Naive B cell (primary cell): ENCODE measurements around the gene SEC23A. TPM values are rescaled to one million over a fixed set of nuclear protein-coding genes. Genes with fewer than 3 reads are reported as not detected.
"Not testable (repeated sequence)": the region's sequence is repeated elsewhere in the genome, so short reads cannot be mapped to it uniquely, and the experiment has no call there.

Experiments
- ATAC-seq, 2 donors: fragments of 150-1000 bp; cut with Tn5 transposase; 2 replicates each; pipeline ENCODE4 v1.10.0; 2021; ENCODE audit warnings: low read depth in 2 of 2, mild to moderate bottlenecking in 2 of 2, moderate library complexity in 2 of 2
- DNase-seq: peaks from one replicate; pipeline ENCODE4 v3.0.0; 2022
- H3K27ac Mint-ChIP-seq, 6 donors: one replicate each; pipeline ENCODE4 v1.8.0; 2020 to 2022; ENCODE audit warnings: mild to moderate bottlenecking in 6 of 6, mixed read lengths in 6 of 6, moderate library complexity in 5 of 6, inconsistent platforms in 2 of 6
- H3K27me3 Mint-ChIP-seq, 3 donors: one replicate each; pipeline ENCODE4 v1.8.0; 2021 to 2022; ENCODE audit warnings: mixed read lengths in 3 of 3, mild to moderate bottlenecking in 1 of 3
- H3K36me3 Mint-ChIP-seq, 2 donors: one replicate each; pipeline ENCODE4 v1.8.0; 2020 to 2022; ENCODE audit warnings: mixed read lengths in 2 of 2, inconsistent platforms in 1 of 2, mild to moderate bottlenecking in 1 of 2
- H3K4me1 Mint-ChIP-seq, 3 donors: one replicate each; pipeline ENCODE4 v1.8.0; 2020 to 2022; ENCODE audit warnings: mixed read lengths in 3 of 3, inconsistent platforms in 1 of 3, mild to moderate bottlenecking in 1 of 3, moderate library complexity in 1 of 3
- H3K4me3 Mint-ChIP-seq, 8 donors: one replicate each; pipeline ENCODE4 v1.8.0; 2020 to 2022; ENCODE audit warnings: mild to moderate bottlenecking in 8 of 8, mixed read lengths in 8 of 8, moderate library complexity in 8 of 8, inconsistent platforms in 2 of 8
- H3K9me3 Mint-ChIP-seq, 7 donors: one replicate each; pipeline ENCODE4 v1.8.0; 2020 to 2022; ENCODE audit warnings: mixed read lengths in 7 of 7, mild to moderate bottlenecking in 5 of 7, inconsistent platforms in 2 of 7, moderate library complexity in 1 of 7
- polyA plus RNA-seq, 6 donors: library from polyadenylated mRNA; unstranded; fragments of 300-500 nt; fragmentation: Illumina TruSeq; gene quantifications; one replicate each; pipeline ENCODE4 v1.2.3, GENCODE V29; 2021; ENCODE audit warnings: low read depth in 6 of 6

Gene SEC23A
- polyA plus RNA-seq, 6 donors from 2014 or later: 25.4 to 32.4 (median 28.9) TPM

DNA sequence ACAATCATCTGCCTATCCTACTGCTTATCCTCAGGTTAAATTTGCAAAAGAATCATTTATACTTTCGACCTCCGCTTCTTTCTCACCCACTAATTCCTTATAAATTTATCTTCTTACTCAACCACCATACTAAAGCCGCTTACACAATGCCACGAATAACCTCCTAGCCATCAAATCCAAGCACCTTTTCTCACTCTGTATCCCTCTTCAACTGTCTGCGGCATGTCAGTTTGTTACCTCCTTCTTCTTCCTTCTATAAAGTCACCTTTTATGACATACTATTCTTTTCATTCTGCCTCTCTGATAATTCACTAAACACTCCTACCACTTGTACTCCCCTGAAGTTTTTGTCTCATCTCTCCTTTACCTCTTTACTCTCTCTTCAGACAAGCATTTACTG, 66.3 kb downstream of the SEC23A start:
- Mint-ChIP-seq H3K36me3 (peaks cover 0 to 15% of the 10 kb centered on the region in 2 donors), H3K27ac (no peak overlapping the region), H3K4me1 (peaks cover 0 to 4% (median 0%) of the 10 kb centered on the region in 3 donors), H3K4me3 (no peak overlapping the region), H3K27me3 (no peaks in the 10 kb centered on the region), H3K9me3 (no peaks in the 10 kb centered on the region)
- no peak for ATAC-seq
- DNase-seq: no peak

DNA sequence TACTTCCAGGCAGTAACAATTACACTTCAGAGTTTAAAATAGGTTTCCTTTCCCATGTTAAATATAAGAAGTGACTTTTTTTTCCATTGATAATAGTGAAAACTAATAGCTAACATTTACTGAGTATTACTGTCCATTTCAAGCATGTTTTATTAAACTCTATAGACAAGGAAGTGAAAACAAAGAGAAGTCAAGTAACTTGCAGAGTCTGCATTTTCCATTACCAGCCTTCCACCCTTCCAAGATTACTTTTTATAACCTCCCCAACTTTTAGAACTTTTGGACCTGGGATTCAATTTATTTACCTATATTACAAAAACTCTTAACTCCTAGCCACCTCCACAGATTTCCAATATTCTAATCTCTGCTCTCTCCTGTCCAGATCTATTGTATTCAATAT, 67.7 kb downstream of the SEC23A start:
- H3K4me3 Mint-ChIP-seq: no peak overlapping the region
- DNase-seq: no peak
- H3K27me3 Mint-ChIP-seq: no peaks in the 10 kb centered on the region
- peaks cover 4 to 19% of the 10 kb centered on the region in 2 donors for H3K36me3 Mint-ChIP-seq
- peaks cover 0 to 4% (median 0%) of the 10 kb centered on the region in 3 donors for H3K4me1 Mint-ChIP-seq
- H3K9me3 Mint-ChIP-seq: no peaks in the 10 kb centered on the region
- no peak overlapping the region for H3K27ac Mint-ChIP-seq
- ATAC-seq: no peak

DNA sequence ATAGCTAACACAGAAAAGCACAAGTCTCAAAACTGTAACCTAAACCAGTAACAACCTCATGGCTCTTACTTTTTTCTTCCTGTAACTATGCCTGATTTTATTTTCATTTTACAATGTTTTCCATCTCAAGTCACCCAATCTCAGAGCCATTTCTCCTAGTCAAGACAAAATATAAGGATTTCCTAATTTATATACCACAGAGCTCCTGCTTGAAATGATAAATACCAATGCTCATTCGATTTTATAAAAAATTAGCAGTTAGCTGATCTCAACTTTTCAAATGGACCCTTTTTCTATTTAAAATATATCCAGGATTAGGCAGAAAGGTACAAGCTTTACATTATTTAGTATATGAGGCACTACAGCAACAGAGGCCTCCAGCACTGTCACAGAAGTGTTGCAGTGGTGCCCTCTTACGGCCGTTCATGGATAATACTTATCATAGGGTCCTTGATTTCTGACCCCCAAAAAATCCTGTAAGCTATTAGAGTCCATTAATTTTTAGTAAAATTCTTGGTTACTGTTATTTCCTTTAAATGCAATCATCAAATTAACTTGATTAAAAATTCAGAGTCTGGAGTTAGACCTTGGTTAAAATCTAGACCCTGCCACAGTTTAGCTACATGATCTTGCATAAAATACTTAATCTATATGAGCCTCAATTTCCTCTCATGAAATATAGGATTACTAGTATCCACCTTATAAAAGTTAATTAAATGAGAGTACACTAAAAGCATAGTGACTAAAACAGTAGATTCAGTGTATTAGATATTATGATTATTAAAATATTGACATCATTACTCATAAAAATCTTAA, 68.3 kb downstream of the SEC23A start:
- ATAC-seq: no peak
- peaks cover 0 to 4% (median 0%) of the 10 kb centered on the region in 3 donors for H3K4me1 Mint-ChIP-seq
- H3K27me3 Mint-ChIP-seq: no peaks in the 10 kb centered on the region
- DNase-seq: no peak
- H3K4me3 Mint-ChIP-seq: no peak overlapping the region
- no peaks in the 10 kb centered on the region for H3K9me3 Mint-ChIP-seq
- H3K36me3 Mint-ChIP-seq: peaks cover 10 to 20% of the 10 kb centered on the region in 2 donors
- peak overlapping the region in 1 of 6 donors; percentile 25 for H3K27ac Mint-ChIP-seq

- Mint-ChIP-seq H3K27me3 (no peaks in the 10 kb centered on the region), H3K36me3 (peaks cover 12 to 15% of the 10 kb centered on the region in 2 donors), H3K27ac (peak overlapping the region in 1 of 6 donors; percentile 65), H3K4me1 (no peaks in the 10 kb centered on the region), H3K9me3 (no peaks in the 10 kb centered on the region), H3K4me3 (no peak overlapping the region)
- no peak for ATAC-seq
- no peak for DNase-seq
Observed at GRCh38 chr14:39033371-39033770, 69.7 kb downstream of the SEC23A start.

DNA sequence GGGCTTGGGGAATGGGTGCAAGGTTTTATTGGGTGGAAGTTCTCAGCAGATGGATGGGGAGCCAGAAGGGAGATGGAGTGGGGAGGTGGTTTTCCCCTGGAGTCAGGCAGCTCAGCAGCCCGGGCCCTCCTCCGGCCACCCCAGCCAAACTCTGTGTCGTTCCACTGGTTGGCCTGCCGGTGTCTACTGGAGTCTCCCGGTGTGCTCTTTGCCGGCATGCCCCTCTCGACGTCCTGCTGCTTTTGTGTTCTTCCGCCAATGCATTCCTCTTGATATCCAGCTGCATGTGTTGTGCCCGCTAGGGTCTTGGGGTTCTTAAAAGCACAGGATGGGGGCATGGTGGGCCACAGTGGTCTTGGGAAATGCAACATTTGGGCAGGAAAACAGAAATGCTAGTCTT, 72.8 kb downstream of the SEC23A start:
- Mint-ChIP-seq H3K27me3 (no peaks in the 10 kb centered on the region), H3K9me3 (no peaks in the 10 kb centered on the region), H3K4me3 (peak overlapping the region in 1 of 8 donors; percentile 12), H3K36me3 (peaks cover 12 to 15% of the 10 kb centered on the region in 2 donors), H3K4me1 (no peaks in the 10 kb centered on the region), H3K27ac (peak overlapping the region in 2 of 6 donors; percentile 35 to 63)
- ATAC-seq (no peak), DNase-seq (no peak)

GRCh38 chr14:39029789-39030188, 73.2 kb downstream of the SEC23A start:
- H3K4me1 Mint-ChIP-seq: no peaks in the 10 kb centered on the region
- peaks cover 12 to 15% of the 10 kb centered on the region in 2 donors for H3K36me3 Mint-ChIP-seq
- H3K27ac Mint-ChIP-seq: peak overlapping the region in 1 of 6 donors; percentile 84
- no peaks in the 10 kb centered on the region for H3K27me3 Mint-ChIP-seq
- H3K4me3 Mint-ChIP-seq: no peak overlapping the region
- no peak for ATAC-seq
- DNase-seq: no peak
- H3K9me3 Mint-ChIP-seq: no peaks in the 10 kb centered on the region

DNA sequence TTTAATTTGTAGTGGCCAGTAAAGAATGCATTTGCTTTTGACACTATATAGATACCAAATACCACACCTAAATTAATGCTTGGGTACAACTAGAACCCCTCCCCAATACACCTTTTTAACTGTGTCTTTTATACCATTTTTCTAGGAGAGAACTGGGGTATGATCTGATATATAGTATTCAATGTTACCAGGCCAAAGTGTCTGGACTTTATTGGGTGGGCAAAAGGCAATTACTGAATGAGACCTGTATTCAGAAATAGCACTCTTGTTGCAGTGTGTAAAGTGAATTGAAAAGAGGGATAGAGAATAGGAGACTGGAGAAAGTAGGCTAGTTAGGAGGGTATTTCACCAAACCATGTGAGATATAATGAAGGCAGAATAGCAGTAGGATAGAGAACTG, 74.4 kb downstream of the SEC23A start:
- ATAC-seq: no peak
- Mint-ChIP-seq H3K4me3 (no peak overlapping the region), H3K4me1 (no peaks in the 10 kb centered on the region), H3K27me3 (no peaks in the 10 kb centered on the region), H3K27ac (peak overlapping the region in 2 of 6 donors; percentile 7 to 50), H3K36me3 (peaks cover 12 to 15% of the 10 kb centered on the region in 2 donors), H3K9me3 (no peaks in the 10 kb centered on the region)
- DNase-seq: no peak

DNA sequence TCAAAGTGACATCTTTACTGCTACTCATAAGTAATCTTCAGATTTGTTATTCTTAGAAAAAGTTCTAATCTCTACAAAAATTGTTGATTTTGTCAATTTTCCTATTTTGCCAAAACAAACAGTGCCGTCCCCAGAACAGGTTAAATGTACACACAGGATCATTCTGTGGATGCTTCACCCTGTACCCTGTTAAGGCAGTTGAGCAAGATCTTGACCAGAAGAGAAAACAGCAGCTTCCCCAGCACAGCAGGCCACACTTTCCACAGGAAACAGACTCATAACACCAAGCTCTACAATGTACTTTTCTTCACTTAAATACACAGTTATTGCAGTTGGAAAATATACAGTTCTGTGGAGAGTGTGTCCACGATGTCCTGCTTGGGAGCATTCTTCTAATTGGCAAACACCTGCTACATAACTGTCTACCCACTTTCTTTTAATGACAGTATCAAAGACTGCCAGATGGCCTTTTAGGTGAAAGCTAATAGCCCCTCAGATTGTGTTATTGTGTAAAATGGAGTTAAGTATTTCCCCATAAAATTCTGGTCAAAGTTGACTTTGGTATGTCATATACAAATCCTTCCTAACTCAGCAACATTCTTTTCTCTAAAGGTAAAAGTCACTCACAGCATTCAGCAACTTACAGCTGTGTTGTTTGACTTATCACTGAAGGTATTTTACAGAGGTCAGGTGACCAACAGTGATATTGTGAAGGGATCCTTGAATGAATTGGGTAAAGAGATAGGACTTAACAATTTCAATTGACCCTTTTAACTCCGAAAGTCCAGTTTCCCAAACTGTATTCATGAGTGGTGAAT, 77.0 kb downstream of the SEC23A start:
- peak overlapping the region in 2 of 6 donors; percentile 25 to 32 for H3K27ac Mint-ChIP-seq
- no peak for ATAC-seq

GRCh38 chr14:39025250-39025809, 77.7 kb downstream of the SEC23A start:
- ATAC-seq (no peak), DNase-seq (no peak)
- H3K4me3 Mint-ChIP-seq: no peak overlapping the region
- no peaks in the 10 kb centered on the region for H3K4me1 Mint-ChIP-seq
- peaks cover 2 to 8% of the 10 kb centered on the region in 2 donors for H3K36me3 Mint-ChIP-seq
- peaks cover 0 to 3% (median 0%) of the 10 kb centered on the region in 7 donors for H3K9me3 Mint-ChIP-seq
- peak overlapping the region in 1 of 6 donors; percentile 32 for H3K27ac Mint-ChIP-seq
- H3K27me3 Mint-ChIP-seq: no peaks in the 10 kb centered on the region

More for the DNA sequence above, 77.0 kb downstream of the SEC23A start:
- DNase-seq: no peak
- Mint-ChIP-seq H3K4me3 (no peak overlapping the region), H3K4me1 (no peaks in the 10 kb centered on the region), H3K27me3 (no peaks in the 10 kb centered on the region), H3K9me3 (peaks cover 0 to 3% (median 0%) of the 10 kb centered on the region in 7 donors), H3K36me3 (peaks cover 9 to 12% of the 10 kb centered on the region in 2 donors)

DNA sequence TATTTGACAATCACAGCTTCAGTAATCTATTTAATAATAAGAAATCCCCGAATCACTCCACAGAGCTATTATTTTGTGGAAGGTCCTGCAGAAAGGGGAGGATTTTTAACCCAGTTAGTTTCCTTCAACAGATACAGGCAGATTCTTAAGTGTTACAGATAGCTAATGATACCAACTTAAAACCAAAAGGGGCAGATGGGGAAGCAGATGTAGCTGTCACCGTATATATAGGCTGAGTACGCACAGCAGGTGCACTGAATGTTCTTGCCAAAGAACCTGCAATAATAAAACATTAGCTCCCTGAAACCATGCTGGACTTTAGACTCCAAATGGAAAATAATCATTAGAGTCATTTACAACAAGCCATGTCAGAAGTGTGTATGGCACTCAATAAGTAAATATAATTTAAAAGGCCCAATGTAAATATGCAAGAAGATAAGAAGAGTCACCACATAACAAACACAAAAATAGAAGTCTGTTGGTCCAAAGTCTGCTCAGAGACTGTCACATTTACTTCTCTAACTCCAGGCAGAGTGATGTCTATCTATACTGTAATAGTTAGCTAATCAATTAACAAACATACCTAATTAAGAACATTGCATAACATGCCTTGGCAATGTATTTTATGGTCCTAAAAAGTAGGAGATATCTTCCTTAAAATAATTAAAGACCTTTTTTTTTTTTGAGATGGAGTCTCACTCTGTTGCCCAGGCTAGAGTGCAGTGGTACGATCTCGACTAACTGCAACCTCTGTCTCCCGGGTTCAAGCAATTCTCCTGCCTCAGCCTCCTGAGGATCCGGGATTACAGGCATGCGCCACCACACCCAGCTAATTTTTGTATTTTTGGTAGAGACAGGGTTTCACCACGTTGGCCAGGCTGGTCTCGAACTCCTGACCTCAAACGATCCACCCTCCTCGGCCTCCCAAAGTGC, 78.8 kb downstream of the SEC23A start:
- Mint-ChIP-seq H3K4me3 (no peak overlapping the region), H3K36me3 (no peaks in the 10 kb centered on the region), H3K4me1 (no peaks in the 10 kb centered on the region), H3K27me3 (no peaks in the 10 kb centered on the region), H3K9me3 (peaks cover 0 to 3% (median 0%) of the 10 kb centered on the region in 7 donors), H3K27ac (no peak overlapping the region)
- no peak for DNase-seq
- no peak for ATAC-seq

DNA sequence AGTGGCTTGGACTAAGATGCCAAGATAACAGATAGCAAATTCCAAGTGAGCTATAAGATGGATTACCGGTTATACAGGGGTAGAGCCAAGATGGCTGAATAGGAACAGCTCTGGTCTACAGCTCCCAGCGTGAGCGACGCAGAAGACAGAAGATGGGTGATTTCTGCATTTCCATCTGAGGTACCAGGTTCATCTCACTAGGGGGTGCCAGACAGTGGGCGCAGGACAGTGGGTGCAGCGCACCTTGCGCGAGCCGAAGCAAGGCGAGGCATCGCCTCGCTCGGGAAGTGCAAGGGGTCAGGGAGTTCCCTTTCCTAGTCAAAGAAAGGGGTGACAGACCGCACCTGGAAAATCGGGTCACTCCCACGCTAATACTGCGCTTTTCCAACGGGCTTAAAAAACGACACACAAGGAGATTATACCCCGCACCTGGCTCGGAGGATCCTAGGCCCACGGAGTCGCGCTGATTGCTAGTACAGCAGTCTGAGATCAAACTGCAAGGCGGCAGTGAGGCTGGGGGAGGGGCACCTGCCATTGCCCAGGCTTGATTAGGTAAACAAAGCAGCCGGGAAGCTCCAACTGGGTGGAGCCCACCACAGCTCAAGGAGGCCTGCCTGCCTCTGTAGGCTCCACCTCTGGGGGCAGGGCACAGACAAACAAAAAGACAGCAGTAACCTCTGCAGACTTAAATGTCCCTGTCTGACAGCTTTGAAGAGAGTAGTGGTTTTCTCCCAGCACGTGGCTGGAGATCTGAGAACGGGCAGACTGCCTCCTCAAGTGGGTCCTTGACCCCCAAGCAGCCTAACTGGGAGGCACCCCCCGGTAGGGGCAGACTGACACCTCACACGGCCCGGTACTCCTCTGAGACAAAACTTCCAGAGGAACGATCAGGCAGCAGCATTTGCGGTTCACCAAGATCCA, 85.7 kb downstream of the SEC23A start:
- H3K27ac Mint-ChIP-seq, H3K9me3 Mint-ChIP-seq, H3K27me3 Mint-ChIP-seq, H3K36me3 Mint-ChIP-seq, DNase-seq, H3K4me1 Mint-ChIP-seq, ATAC-seq: not testable (repeated sequence)
- H3K4me3 Mint-ChIP-seq: peak overlapping the region in 2 of 8 donors; percentile 37 to 61

GRCh38 chr14:39016733-39017095, 86.3 kb downstream of the SEC23A start:
- H3K4me1 Mint-ChIP-seq: no peaks in the 10 kb centered on the region
- H3K4me3 Mint-ChIP-seq: no peak overlapping the region
- H3K27ac Mint-ChIP-seq: no peak overlapping the region
- no peaks in the 10 kb centered on the region for H3K27me3 Mint-ChIP-seq
- ATAC-seq (no peak), DNase-seq (no peak)
- no peaks in the 10 kb centered on the region for H3K36me3 Mint-ChIP-seq
- H3K9me3 Mint-ChIP-seq: peaks cover 0 to 2% (median 0%) of the 10 kb centered on the region in 7 donors
